Activated CD4-positive, alpha-beta T cell treated with anti-CD3 and anti-CD28 coated beads, Interleukin-2, amount 10 ng/mL, durations not matched to agents 7 days and 5 days (primary cell): ENCODE data around the gene NALCN. TPM values are rescaled to one million over a fixed set of nuclear protein-coding genes. Genes with fewer than 3 reads are reported as not detected.

ENCODE experiments used
- CTCF ChIA-PET: fragments of 350-600 bp; sonication (Branson Sonifier 250); formaldehyde crosslinking; loops from one replicate; lab custom pipeline; 2021; ENCODE audit warnings: antibody characterized with exemption; lab: Charles Lee
- POLR2A ChIA-PET: fragments of 350-600 bp; sonication (Branson Sonifier 250); formaldehyde crosslinking; loops from one replicate; lab custom pipeline; 2021; ENCODE audit warnings: antibody characterized with exemption; lab: Charles Lee
- DNase-seq: peaks from one replicate; pipeline ENCODE4 v3.0.0-alpha.2; 2020
- H3K27ac Mint-ChIP-seq: one replicate; pipeline ENCODE4 v1.8.0; 2021; ENCODE audit warnings: mild to moderate bottlenecking, moderate library complexity, mixed read lengths
- H3K27me3 Mint-ChIP-seq: one replicate; pipeline ENCODE4 v1.8.0; 2021; ENCODE audit warnings: mixed read lengths
- H3K36me3 Mint-ChIP-seq: one replicate; pipeline ENCODE4 v1.8.0; 2021; ENCODE audit warnings: low read depth, mixed read lengths
- H3K4me1 Mint-ChIP-seq: one replicate; pipeline ENCODE4 v1.8.0; 2021; ENCODE audit warnings: mixed read lengths
- H3K4me3 Mint-ChIP-seq: one replicate; pipeline ENCODE4 v1.8.0; 2021; ENCODE audit warnings: mild to moderate bottlenecking, moderate library complexity, mixed read lengths
- H3K9me3 Mint-ChIP-seq: one replicate; pipeline ENCODE4 v1.8.0; 2021; ENCODE audit warnings: mixed read lengths
- total RNA-seq, 2 experiments: library from RNA; stranded (reverse); gene quantifications; one replicate each; pipeline ENCODE4 v1.2.3, GENCODE V29; 2021

Gene NALCN
- total RNA-seq, 2 experiments from 2014 or later: not detected

DNA sequence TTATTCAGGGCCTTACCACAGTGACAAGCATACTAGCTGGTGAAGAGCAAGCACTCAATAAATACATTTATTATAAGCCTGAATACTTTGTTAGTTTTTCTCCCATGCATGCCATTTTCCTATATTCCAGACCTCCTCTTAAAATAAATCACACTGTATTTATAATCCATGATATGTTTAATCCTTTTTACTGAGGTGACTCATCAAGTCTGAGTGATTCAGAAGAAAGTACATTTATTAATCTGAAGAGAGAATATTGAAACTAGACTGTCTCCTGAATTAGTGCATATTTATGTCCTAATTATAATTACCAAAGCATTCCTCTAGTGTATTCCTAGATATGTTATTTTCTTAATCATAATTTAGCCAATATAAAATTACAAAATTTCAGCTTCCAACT lies 323.3 kb downstream of the NALCN start:
- ChIA-PET POLR2A (no interaction called here), CTCF (no interaction called here)
- Mint-ChIP-seq H3K4me3 (no peak overlapping the region), H3K9me3 (no peaks in the 10 kb centered on the region), H3K4me1 (no peaks in the 10 kb centered on the region), H3K27me3 (peaks cover 4% of the 10 kb centered on the region), H3K36me3 (no peaks in the 10 kb centered on the region), H3K27ac (no peak overlapping the region)
- no peak for DNase-seq

DNA sequence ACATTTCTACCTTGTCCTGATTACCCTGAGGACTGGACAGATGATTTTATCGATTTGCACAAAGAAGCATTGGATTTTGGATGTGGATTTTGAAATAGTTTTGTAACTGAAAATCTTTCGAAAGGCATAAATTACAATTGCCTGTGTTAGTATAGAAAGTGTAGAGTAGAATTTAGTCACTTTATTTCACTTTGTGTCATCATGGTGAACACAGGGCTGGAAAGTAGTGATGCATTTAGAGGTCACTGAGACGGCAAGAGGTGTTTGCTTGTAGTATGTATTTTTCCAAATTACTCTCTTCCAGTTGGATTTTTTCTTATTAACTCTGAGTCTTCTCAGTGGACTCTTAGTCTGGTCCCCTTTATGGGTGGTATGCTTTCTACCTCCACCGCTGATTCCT lies 326.0 kb downstream of the NALCN start:
- DNase-seq: no peak
- no peaks in the 10 kb centered on the region for H3K36me3 Mint-ChIP-seq
- no peaks in the 10 kb centered on the region for H3K4me1 Mint-ChIP-seq
- ChIA-PET CTCF (interaction anchor here (0.6 kb wide), 1 partner anchor 977 kb away, joined by 6 read pairs; no protein-coding TSS in a partner anchor), POLR2A (no interaction called here)
- H3K4me3 Mint-ChIP-seq: no peak overlapping the region
- H3K9me3 Mint-ChIP-seq: no peaks in the 10 kb centered on the region
- H3K27ac Mint-ChIP-seq: no peak overlapping the region
- H3K27me3 Mint-ChIP-seq: peaks cover 2% of the 10 kb centered on the region

DNA sequence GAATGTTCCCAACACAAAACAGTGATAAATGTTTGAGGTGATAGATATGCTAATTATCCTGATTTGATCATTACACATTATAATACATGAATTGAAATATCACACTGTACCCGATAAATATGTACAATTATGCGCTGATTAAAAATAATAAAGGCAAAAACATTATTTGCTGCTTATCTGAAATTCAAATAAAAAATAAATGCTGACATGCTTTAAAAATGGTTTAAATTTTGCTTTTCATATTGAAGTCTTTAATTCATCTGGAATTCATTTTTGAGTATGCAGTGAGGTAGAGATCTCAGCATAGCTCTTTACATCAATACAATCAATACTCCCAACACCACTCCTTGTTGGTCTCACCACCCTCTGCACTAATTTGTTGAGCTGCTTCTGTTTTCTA lies 330.8 kb downstream of the NALCN start:
- CTCF ChIA-PET: no interaction called here
- no peak for DNase-seq
- Mint-ChIP-seq H3K4me1 (no peaks in the 10 kb centered on the region), H3K27ac (no peak overlapping the region), H3K36me3 (no peaks in the 10 kb centered on the region), H3K9me3 (no peaks in the 10 kb centered on the region), H3K4me3 (no peak overlapping the region), H3K27me3 (peaks cover 2% of the 10 kb centered on the region)
- POLR2A ChIA-PET: no interaction called here

DNA sequence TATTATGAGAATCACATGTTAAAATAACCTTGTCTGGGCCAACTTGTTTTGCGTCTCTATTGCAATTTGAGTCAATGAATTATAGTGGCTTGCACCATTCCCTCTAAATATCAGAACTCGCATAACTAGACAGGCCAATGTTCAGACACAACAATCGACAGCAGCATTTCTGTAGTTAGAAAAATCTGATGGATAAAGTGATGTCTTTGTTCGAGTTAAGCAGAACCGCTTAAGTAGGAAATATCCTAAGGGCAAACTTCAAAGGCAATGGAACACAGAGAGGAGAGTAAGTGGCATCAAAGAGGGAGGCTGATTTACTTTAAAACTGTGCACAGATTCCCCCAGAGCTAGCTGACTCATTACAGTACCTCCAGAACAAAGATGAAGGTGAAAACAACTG lies 333.9 kb downstream of the NALCN start:
- ChIA-PET CTCF (no interaction called here), POLR2A (no interaction called here)
- H3K4me3 Mint-ChIP-seq: no peak overlapping the region
- no peak overlapping the region for H3K27ac Mint-ChIP-seq
- H3K9me3 Mint-ChIP-seq: peaks cover 1% of the 10 kb centered on the region
- H3K36me3 Mint-ChIP-seq: no peaks in the 10 kb centered on the region
- H3K4me1 Mint-ChIP-seq: no peaks in the 10 kb centered on the region
- no peak for DNase-seq
- H3K27me3 Mint-ChIP-seq: peaks cover 2% of the 10 kb centered on the region

DNA sequence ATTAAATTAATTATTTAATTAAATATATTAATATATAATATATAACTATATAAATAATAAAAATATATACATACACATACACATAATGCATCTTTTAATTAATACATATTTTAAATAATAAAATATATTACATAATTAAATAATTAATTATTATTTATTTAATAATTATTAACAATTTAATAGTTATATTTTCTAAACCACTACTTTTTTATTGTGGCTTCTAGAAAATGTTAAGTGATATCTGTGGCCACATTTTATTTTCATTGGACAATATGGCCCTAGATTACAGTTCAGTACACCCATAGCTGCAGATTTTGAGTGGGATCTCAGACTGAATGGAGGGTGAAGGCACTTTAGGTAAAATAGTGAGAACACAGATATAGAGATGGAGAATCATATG lies 335.7 kb downstream of the NALCN start:
- Mint-ChIP-seq H3K27ac (no peak overlapping the region), H3K4me3 (no peak overlapping the region), H3K4me1 (no peaks in the 10 kb centered on the region), H3K9me3 (peaks cover 5% of the 10 kb centered on the region), H3K36me3 (no peaks in the 10 kb centered on the region), H3K27me3 (no peaks in the 10 kb centered on the region)
- no peak for DNase-seq
- ChIA-PET POLR2A (interaction anchor here (0.6 kb wide), 1 partner anchor 167 kb away, joined by 5 read pairs; no protein-coding TSS in a partner anchor), CTCF (no interaction called here)

DNA sequence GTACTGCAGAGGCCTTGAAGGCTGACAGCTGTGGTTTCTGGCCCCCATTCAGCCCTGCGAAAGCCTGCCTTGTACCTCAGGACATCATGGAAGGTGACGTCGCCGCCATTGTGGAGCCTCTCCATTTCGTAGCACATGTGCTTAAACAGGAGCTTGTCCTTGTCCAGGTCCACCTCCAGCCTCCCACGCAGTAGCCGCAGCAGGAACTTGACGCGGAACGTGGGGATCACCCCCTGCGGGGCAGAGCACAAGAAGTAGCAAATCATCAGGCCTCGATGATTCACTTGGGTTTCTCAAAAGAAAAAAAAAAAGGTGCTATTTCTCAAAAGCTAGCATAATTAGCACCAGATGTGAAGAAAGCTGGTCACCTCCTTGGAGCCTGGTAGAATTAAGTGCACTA lies 351.0 kb downstream of the NALCN start:
- no peaks in the 10 kb centered on the region for H3K27me3 Mint-ChIP-seq
- no peak for DNase-seq
- ChIA-PET POLR2A (no interaction called here), CTCF (interaction anchor here (0.6 kb wide), 1 partner anchor 311 kb away, joined by 4 read pairs; no protein-coding TSS in a partner anchor)
- no peak overlapping the region for H3K27ac Mint-ChIP-seq
- no peaks in the 10 kb centered on the region for H3K9me3 Mint-ChIP-seq
- H3K4me1 Mint-ChIP-seq: no peaks in the 10 kb centered on the region
- no peak overlapping the region for H3K4me3 Mint-ChIP-seq
- H3K36me3 Mint-ChIP-seq: no peaks in the 10 kb centered on the region

DNA sequence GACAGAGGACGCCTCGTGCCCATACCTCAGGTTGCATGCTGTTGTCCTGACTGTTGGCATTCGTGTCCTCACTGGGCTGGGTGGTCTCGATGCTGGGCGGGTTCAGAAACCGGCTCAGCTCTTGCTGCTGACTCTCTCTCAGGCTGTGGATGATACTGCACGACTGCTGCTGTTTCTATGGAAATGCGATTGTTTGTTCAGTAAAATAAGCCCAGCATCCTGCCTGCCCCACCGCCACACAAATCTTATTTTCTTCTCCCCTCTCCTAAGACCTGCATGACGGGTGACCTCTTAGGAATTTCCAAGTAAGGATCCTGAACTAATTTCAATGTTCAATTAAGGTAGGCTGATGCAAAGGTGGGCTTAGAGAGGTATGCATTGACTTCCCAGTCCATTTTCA lies 356.5 kb downstream of the NALCN start:
- H3K4me3 Mint-ChIP-seq: no peak overlapping the region
- ChIA-PET POLR2A (no interaction called here), CTCF (no interaction called here)
- H3K9me3 Mint-ChIP-seq: no peaks in the 10 kb centered on the region
- H3K36me3 Mint-ChIP-seq: no peaks in the 10 kb centered on the region
- no peak for DNase-seq
- H3K27me3 Mint-ChIP-seq: peaks cover 15% of the 10 kb centered on the region
- no peaks in the 10 kb centered on the region for H3K4me1 Mint-ChIP-seq
- no peak overlapping the region for H3K27ac Mint-ChIP-seq

DNA sequence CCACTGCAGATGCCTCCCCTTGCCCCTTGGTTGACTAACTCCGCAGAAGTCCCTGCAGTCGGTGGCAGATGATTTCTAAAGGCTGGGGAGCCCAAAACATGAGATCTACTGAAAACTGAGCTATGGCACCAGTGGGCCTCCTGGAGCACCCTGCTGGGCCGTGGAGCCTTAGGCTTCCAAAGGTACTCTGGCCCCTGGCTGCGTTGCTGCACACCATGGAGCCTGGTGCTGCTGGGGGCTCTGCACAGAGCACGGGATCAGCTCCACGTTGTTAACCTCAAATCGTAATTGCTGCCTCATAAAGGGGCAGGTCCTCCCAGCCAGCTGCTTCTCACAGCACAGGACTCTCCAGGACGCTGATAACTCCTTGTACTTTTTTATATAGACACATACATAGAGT lies 357.5 kb downstream of the NALCN start:
- Mint-ChIP-seq H3K4me1 (no peaks in the 10 kb centered on the region), H3K4me3 (no peak overlapping the region), H3K9me3 (no peaks in the 10 kb centered on the region), H3K36me3 (no peaks in the 10 kb centered on the region), H3K27ac (no peak overlapping the region), H3K27me3 (peaks cover 15% of the 10 kb centered on the region)
- ChIA-PET CTCF (interaction anchor here (1.1 kb wide), 1 partner anchor 44 kb away, joined by 4 read pairs; no protein-coding TSS in a partner anchor), POLR2A (no interaction called here)
- DNase-seq: no peak

DNA sequence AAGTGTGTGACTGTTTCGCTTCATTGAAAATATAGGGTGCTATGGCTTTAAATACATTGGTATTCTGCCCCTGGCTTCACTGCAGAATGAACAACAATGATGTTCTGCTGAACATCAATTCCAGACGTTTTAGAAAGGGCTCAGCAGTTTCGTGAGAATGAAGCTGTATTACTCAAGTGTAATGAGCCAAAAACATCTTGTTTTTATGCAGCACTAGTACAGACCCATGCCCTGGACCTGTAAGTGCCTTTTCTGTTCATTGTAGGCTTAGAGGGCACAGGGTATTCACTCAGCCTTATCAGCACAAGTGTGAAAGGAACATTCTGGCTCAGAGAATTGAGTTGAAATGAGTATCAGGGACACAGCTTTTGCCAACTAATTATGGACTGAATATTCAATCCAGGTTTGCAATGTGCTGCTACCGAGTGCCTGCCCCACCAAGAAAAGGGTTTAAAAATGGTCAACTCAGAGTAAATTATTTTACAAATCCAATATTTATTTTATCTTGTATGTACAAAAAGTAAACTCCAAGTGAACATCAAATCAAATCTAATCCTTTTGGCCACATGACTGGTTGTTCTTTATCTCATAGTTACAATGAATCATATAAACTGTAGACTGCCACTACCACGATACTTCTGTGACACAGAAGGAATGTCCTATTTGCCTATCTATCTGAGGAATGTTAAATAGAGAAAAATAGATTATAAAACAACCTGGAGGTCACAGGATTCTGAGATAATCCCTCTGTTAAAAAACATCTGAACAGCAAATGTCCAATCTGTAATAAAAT lies 362.8 kb downstream of the NALCN start:
- H3K4me3 Mint-ChIP-seq: no peak overlapping the region
- no peak overlapping the region for H3K27ac Mint-ChIP-seq
- ChIA-PET POLR2A (no interaction called here), CTCF (no interaction called here)
- H3K36me3 Mint-ChIP-seq: no peaks in the 10 kb centered on the region
- H3K27me3 Mint-ChIP-seq: peaks cover 11% of the 10 kb centered on the region
- H3K9me3 Mint-ChIP-seq: no peaks in the 10 kb centered on the region
- H3K4me1 Mint-ChIP-seq: no peaks in the 10 kb centered on the region
- DNase-seq: no peak

DNA sequence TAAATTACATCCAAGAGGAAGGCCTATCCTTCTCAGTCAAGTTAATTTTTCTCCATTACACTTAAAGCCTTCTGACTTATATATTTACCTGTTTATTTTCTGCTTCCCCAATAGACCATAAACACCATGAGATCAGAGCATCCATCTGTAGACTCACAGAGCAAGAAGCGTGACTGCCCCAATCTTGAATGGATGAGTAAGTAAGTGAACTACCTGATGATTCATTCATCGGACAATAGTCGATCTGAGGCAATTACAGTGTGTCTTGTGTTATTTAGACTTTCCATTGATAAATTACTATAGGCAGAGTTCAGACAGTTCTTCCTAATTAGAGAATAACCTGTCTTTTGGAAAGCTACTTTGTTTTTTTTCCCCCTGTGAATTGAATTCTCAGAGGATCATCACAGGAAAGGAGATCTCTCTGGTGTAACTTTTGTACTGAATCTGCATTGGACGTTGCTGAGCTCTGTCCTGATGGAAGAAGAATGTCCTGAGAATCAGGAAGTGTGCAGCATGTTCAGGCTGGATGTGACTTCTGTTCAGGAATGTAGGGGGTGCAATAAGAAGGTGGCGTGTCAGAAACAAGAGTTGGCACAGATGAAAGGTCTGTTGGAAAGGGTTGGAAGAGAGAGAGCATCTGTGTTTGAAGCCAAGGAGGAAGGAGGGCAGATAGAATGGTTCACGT lies 367.0 kb downstream of the NALCN start:
- Mint-ChIP-seq H3K4me3 (no peak overlapping the region), H3K27me3 (no peaks in the 10 kb centered on the region), H3K27ac (no peak overlapping the region), H3K4me1 (no peaks in the 10 kb centered on the region), H3K9me3 (peaks cover 6% of the 10 kb centered on the region), H3K36me3 (no peaks in the 10 kb centered on the region)
- CTCF ChIA-PET: no interaction called here
- no peak for DNase-seq
- POLR2A ChIA-PET: no interaction called here

DNA sequence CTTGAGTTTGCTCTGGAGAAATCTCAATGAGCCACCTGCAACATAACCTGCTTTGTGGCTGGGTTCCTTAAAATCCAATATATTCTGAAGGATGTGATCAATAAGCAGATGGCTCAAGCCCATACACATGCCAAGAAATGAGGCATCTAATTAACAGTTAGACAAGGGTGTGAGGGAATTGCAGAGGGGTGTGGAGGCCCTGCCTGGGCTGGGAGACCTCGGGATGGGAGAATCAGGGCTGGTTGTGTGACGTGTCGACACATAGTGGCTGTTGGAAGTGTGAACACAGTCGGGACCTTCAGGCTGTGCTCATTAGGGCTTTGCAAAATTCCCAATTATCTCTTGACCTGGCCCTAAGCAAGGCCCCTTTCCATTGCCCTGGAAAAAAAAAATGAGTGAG lies 379.8 kb downstream of the NALCN start:
- no peaks in the 10 kb centered on the region for H3K9me3 Mint-ChIP-seq
- POLR2A ChIA-PET: no interaction called here

DNA sequence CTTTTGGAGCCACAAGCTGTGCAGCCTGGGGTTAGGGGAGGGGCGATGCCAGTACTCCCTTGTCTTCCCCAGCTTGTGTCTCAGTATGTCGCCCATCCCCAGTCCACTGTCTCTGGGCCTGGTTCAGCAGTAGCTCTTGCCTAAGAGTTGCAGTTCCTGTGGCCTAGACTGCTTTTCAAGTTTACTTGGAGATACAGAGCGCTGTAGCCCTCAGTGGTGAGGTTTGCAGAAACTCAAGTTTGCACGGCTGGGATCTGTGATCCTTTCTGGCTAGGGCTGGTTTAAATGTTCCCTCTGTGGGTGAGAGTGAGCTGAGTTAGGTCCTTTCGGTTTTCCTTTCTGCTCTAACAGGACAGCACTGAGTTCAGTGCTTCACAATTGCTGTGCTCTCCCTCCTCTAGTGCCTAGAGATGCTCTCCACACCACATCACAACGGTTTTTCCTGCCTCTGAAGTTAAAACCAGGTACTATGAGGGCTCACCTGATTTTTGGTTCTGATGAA lies 381.1 kb downstream of the NALCN start:
- H3K4me1 Mint-ChIP-seq: no peaks in the 10 kb centered on the region
- CTCF ChIA-PET: no interaction called here
- no peak overlapping the region for H3K27ac Mint-ChIP-seq
- H3K36me3 Mint-ChIP-seq: no peaks in the 10 kb centered on the region
- H3K4me3 Mint-ChIP-seq: no peak overlapping the region
- POLR2A ChIA-PET: no interaction called here
- no peaks in the 10 kb centered on the region for H3K9me3 Mint-ChIP-seq
- peaks cover 5% of the 10 kb centered on the region for H3K27me3 Mint-ChIP-seq
- no peak for DNase-seq

More for the DNA sequence above, 379.8 kb downstream of the NALCN start:
- no peak overlapping the region for H3K27ac Mint-ChIP-seq
- DNase-seq: no peak
- H3K4me1 Mint-ChIP-seq: no peaks in the 10 kb centered on the region
- H3K36me3 Mint-ChIP-seq: no peaks in the 10 kb centered on the region
- H3K4me3 Mint-ChIP-seq: no peak overlapping the region
- H3K27me3 Mint-ChIP-seq: peaks cover 2% of the 10 kb centered on the region
- CTCF ChIA-PET: no interaction called here

DNA sequence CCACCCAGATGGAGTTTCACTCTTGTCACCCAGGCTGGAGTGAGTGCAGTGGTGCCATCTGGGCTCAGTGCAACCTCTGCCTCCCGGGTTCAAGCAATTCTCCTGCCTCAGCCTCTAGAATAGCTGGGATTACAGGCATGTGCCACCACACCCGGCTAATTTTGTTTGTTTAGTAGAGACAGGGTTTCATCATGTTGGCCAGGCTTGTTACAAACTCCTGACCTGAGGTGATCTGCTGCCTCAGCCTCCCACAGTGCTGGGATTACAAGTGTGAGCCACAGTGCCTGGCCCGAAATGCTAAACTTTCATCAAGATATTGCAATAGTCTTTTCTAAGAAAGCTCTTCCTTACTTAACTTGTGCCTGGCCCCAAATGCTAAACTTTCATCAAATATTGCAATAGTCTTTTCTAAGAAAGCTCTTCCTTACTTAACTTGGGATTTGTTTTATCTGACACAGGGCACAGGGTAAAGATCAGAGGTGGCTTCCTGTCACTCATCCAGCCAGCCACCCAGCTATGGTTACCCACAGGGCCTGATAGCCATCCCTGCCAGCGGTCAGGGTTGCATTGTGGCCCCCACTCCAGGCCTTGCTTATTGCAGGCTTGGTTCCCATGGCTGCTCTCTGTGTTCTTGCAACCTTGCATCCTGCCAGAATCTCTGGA lies 389.4 kb downstream of the NALCN start:
- H3K9me3 Mint-ChIP-seq: no peaks in the 10 kb centered on the region
- no peak overlapping the region for H3K4me3 Mint-ChIP-seq
- no peak overlapping the region for H3K27ac Mint-ChIP-seq
- CTCF ChIA-PET: interaction anchor here (0.6 kb wide), 1 partner anchor 295 kb away, joined by 3 read pairs; no protein-coding TSS in a partner anchor
- H3K36me3 Mint-ChIP-seq: no peaks in the 10 kb centered on the region
- no peak for DNase-seq
- POLR2A ChIA-PET: no interaction called here
- peaks cover 12% of the 10 kb centered on the region for H3K27me3 Mint-ChIP-seq
- no peaks in the 10 kb centered on the region for H3K4me1 Mint-ChIP-seq
